HG03139 (cell line): ENCODE results near the gene HUS1B.
"Not testable (repeated sequence)": the region's sequence is repeated elsewhere in the genome, so short reads cannot be mapped to it uniquely, and the experiment has no call there.

ENCODE experiments used
- ATAC-seq: cut with Tn5 transposase; IDR thresholded peaks from one replicate; pipeline ENCODE4 v1.9.1; 2021; ENCODE audit not compliant: unreplicated experiment

HUS1B gene

DNA sequence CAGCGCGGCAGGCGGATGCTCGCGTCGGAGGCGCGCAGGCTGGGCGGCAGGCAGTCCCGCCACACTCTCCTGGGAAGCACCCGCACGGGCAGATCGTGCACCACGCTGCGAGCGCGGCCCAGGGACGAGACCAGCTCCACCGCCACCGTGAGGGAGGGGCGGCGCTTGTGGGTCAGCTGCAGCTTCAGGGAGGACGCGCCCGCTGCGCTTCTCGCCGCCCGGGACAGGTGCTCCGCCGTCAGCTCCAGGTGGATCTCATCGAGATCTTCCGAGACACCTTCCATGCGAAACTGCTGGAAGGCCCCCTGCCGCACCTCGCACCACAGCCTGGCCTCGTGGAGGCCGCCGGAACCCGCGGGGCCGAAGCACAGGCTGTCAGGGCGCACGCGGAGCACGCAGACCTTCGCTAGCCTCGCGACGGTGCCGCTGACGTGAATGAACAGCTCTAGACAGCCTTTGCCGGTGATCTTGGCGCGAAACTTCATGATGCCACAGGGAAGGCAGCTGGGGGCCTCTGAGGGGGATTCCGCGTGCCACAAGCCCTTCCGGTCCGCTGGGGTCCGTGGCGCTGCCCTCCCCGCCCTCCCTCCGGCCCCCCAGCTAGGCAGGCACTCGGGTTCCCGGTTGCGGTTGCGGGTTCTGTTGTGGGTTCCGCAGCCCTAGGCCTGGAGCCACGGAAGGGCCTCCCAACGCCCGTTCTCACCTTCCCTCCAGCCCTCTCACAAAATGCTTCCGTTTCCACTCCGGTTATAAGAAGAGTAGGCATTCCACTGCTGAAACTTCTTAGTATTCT is at the start of gene HUS1B:
Gene HUS1B (minus strand): TSS at position 641 of the 793 bp plus-strand sequence. CDS start 156 bp downstream, at position 485.
- no peak for ATAC-seq

DNA sequence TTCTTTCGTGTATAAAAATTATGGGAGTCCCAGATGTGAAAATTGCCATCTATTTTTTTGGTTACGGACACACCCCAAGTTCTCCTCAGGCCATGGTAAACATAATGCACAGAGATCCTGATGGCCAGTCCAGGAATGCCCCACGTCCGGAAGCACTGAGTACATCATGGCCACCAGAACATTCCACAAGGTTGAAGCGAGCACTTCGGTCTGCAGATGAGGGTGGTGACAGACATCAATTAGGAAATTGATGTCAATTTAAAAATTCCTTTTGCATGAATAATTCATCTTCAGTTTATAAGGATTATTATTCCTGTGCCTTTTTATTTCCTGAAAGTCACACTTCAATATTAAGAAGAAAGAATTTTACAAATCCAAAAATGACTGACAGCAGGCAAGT is 49.2 kb upstream of the HUS1B start:
- no peak for ATAC-seq

DNA sequence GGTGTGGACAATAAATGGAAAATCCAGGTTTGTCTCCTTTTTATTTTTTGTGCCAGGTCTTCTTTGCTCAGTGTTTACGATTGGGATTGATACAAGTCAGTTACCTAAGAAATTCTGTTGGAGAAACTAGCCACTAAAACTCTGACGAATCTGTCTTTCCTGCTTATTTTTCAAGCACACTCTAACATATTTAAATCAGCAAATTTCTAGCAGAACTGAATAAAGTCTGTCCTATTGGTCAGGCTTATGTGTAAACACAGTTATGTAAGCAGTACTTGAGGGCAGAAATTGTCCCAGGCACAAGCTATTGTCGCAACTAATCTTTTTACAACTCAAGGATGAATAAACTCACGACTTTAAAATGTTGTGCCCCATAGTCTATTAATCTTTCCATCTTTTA is 48.1 kb upstream of the HUS1B start:
- no peak for ATAC-seq

DNA sequence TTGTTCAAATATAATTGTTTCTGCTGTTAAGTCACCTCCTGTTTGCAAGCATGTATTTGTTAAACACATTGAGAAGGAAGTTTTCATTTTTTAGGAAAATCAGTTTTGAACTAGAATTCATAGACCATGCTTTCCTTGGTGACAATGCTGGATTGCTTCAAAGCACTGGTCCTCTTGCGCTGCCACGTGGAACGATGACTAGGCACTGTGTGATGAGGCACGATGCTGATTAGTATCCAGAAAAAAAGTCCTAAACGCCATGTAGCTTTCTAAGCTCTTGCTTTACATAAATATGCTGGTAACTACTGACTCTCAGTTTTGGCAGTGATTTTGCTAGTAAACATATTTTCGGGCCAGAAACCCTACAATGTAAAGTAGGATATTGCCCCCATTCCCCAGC is 47.1 kb upstream of the HUS1B start:
- no peak for ATAC-seq

DNA sequence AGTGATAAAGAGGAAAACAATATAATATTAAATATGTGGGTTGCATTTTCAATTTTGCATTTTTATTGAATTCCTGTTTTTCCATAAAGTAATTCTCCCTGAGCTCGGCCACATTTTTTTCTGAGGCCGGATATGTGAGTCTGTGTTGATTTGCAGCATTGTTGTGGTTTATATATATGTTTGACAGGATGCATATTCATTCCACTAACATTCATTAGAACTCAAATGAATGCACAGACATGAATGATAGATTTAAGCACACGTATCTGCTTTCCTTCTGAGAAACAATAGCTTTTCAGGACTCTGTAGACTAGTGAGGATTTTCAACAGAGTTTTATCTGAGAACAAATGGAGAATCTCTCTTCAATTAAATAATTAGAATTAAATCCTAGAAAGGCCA is 46.7 kb upstream of the HUS1B start:
- ATAC-seq: no peak

DNA sequence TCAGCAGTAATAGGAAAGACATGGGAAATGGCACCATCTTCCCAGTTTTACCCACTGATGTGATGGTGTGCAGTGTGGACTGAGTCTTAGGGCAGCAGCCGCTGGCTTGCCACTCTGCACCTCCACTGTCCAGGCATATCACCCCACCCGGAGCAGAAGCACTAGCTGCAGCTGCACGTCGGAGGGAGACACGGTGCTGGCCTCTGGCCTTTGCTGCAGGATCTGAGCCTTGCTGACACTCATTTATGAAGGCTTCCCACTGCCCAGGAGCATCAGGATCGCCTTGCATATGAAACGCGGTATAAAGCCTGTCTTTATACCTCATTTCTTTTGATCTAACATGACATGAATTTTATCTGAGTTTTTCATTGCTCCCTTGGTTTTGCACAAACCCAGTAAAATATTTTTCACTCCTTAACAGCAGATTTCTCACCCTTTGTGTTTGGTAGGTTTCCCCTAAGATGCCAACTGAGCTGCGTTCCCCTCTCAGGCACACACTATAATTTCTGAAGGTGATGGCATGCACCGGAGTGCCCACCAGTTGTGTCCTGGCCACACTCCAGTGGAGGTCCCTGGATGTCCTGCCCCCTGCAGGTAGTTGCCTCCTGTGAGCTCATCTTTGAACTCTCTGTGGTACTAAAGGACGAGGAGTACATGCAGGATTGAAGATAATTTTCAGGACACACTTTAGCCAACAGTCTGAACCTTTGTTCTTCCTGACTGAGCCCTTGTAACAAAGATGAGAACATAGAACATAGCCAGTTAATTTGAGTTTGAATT is 45.0 kb upstream of the HUS1B start:
- ATAC-seq: no peak

DNA sequence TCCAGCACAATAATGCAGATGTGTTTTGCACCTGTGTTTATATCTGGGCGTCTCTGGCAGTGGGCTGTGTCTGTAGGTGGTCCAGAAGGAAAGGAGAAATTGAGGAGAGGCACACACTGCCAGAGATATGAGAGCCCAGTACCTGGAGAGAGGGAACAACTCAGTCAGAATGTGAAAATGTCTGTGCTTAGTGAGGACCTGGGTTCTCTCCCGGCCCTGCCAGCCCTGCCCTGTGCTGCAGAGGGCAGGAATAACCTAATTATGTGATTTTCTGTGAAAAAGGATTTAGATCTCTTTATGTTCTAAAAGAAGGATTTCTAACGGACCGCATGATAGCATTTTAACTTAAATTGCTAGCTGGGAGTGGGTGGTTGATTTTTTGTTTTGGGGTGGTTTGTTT is 44.3 kb upstream of the HUS1B start:
- no peak for ATAC-seq

DNA sequence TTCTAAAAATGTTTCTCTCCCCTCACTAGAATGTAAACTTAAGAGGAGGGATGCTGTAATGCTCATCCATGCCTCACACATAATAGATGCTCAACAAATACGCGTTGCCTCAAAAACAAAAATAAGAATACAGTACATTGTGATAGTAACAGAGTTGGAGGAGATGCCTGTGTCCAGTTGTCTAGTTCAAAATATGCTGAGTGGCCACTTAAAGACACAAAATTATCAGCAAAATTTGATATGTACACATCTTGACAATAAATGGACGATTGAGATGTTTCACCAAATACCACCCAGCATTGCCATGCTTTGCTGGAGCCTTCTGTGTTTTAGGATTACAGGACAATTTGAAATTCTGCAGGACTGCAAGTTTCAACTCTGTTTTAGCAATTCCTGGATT is 43.6 kb upstream of the HUS1B start:
- ATAC-seq: no peak

DNA sequence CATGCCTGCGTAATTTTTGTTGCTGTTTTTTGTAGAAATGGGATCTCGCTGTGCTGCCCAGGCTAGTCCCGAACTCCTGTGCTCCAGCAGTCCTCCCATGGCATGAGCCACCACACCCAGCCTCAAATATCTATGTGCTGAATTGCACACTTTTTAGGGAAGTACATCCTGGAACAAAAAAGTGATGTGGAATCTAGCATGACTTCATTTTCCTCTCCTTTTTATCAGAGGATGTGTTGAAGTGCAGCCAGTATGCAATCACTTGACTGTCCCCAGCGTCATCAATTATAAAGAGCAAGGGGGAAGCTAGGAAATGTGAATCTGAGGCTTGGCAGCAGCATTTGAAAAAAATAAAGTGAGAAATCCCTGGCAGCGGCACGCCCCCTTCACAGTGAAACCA is 42.4 kb upstream of the HUS1B start:
- no peak for ATAC-seq

DNA sequence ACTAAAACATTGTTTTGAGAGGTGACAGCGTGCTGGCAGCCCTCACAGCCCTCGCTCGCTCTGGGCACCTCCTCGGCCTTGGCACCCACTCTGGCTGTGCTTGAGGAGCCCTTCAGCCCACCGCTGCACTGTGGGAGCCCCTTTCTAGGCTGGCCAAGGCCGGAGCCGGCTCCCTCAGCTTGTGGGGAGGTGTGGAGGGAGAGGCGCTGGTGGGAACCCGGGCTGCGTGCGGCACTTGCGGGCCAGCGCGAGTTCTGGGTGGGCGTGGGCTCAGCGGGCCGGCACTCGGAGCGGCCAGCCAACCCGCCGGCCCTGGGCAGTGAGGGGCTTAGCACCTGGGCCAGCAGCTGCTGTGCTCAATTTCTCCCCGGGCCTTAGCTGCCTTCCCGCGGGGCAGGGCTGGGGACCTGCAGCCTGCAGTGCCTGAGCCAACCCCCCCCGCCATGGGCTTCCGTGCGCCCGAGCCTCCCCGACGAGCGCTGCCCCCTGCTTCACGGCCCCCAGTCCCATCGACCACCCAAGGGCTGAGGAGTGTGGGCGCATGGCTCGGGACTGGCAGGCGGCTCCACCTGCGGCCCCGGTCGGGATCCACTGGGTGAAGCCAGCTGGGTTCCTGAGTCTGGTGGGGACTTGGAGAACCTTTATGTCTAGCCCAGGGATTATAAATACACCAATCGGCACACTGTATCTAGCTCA is 37.7 kb upstream of the HUS1B start:
- ATAC-seq: not testable (repeated sequence)

DNA sequence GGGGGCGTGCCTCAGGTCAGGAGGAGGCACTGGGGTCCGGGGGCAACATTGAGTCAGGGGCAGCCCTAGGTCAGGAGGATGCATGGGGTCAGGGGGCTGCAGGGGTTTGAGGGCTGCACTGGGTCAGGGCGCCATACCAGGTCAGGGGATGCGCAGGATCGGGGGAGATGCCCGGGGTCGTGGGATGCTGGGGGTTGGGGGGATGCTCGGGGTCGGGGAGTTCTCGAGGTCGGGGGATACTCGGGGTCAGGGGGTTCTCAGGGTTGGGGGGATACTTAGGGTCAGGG is 36.8 kb upstream of the HUS1B start:
- ATAC-seq: no peak

DNA sequence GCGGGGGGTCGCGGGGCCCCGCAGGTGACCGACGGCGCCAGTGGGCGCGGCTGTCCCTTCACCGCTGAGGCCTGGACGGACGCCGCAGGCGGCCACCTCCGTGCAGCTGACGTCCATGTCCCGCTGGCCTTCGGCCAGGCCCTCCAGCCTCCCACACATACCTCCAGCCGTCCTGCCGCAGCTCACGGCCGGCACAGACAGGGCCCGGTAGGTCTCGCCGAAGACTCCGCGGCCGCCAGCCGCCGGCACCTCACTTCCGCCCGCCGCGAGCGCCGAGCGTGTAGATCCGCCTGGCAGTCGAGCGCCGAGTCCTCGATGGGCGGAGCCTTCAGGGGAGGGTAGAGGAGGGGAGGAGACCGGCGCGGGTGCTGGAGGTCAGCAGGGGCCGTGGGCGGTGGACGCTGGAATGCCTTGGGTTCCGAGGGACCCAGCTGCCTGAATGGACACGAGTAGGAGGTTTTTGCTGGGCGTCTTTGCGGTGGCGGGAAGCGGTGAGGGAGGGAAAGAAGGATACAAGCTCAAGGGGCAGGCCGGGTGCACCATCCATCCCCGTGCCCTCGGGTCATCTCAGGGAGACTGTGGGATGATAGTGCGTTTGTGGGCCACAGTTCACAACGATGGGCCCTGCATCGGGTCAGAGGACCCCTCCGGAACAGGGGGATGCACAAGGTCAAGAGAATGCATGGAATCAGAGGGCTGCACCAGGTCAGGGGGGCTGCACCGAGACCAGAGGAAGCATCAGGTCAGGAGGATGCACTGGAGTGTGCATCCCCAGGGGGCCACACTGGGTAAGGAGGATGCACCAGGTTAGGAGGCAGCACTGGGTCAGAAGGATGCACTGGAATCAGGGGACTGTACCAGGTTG is 36.2 kb upstream of the HUS1B start, which contains the start of gene EXOC2:
Gene EXOC2 (minus strand): TSS at position 282 of the 865 bp plus-strand sequence. CDS start 55,321 bp downstream, outside the sequence.
- peak; percentile 85 for ATAC-seq

DNA sequence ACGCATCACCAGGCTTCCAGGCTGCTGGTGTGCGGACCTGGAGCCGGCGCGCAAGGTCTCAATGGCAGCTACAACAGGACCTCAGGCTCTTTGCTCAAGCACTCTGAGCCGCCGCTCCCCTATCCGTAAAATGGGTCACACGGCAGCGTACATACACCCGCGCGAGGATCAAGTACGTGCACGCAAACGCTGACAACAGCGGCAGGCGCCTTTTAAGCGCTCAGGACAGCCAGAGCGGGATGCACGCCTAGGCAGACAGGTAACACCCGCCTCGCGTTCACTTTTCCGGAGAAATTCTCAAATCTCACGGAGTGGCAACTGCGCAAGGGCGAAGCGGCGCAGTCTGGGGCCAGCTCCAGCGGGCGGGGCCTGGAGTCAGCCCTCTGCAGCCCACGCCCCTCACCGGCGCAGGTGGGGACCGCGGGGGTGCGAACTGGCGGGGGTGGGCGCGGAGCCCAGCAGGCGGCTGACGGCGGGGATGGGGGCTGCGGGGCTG is 35.5 kb upstream of the HUS1B start:
- ATAC-seq: peak; percentile 60

DNA sequence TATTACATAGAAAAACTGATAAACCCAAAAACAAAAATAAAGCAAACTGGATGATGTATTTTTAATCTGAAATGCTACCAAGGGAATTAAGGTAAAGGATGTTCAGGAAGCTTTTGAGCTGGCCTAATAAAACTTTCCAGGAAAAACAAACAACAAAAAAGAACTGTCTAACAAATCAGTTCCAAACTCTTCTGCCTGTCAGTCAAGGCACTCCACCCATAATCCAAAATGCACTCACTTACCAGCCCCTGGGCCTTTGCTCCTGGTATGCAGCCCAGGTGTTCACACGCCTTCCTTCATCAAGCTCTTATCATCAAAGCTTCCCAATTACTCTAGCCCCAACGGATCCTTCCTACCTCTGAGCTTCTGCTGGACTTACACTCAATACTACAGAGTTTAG is 32.3 kb upstream of the HUS1B start:
- ATAC-seq: no peak

DNA sequence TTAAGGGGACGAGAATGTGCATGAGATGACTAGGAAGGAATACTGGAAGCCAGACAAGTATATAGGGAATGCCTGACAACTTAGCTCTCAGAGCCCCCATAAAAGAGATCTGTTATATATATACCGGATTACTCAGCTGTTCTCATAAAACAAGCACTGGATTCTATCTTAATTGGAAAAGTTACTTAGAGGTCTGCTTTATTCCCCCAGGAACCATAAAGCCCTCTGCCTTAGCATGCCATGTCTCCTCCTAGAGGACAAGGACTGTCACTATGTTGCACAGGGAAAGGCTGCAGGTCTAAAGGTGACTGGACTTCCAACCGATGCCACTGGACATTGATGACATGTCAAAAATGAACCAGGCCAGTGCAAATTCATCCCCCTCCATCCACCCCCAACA is 29.6 kb upstream of the HUS1B start:
- no peak for ATAC-seq

DNA sequence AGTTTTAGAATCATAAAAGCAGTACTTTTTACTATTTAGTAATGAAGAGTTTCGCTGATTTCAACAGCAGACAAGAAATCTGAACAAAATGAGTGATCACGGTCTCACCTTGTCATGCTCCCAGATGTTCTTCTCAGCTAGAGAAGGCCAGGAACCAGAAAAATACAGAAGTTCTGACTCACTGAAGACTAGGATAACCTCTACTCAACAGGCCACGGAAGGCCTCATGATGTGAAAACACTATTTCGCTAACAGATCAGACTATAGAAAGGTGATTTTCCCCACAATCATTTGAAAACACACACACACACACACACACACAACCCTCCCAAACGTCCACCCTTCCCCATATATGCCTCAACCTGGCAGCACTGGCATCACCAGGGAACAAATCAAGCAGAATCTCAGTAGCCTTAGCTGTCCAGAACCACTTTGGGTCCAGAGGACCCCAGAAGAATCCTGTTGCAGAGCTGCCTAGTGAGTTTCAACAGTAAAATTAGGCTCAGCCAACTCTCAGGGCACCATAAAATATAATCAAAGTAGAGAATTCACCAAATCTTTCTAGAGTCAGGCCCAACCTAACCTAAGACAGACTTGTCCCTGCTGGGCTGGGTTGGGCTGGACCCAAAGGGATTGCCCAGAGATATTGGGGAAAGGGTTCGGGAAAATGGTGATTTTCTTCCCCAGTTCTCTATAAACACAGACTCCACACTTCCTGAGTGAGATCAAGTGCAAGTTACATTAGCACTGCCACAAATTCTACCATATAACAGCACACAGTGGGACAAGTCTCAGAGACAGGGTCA is 28.1 kb upstream of the HUS1B start:
- ATAC-seq: peak; percentile 65

DNA sequence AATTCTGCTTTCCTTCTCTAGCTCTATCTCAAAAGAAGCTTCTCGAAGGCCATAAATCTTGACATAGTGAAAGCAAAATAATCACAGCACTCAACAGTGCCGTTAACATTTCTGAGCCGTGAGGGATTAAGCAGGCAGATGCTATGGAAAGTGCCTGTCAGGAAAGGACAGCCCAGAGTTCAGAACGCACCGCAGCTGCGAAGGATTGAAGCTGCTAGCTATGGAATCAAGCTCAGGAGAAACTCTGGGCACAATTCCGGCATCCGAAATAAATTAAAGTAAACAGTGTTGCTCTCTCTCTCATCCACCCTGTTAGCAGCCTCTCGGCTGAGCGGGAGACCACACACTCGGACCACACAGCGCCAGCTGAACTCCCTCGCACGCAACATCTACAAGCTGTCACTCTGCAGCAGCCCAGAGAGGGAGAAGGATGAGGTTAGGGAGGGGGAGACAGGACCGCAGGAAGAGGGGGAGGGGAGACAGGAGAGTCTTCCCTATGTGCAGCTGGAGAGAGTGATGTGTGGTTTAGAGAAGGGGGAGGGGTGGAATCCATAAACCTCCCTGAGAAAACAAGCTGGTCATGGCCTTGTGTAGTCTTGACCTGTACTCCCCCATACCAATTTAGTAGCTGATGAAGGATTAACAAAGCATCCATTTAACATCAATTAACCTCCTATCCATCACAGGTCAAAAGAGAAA is 27.0 kb upstream of the HUS1B start:
- ATAC-seq: no peak

DNA sequence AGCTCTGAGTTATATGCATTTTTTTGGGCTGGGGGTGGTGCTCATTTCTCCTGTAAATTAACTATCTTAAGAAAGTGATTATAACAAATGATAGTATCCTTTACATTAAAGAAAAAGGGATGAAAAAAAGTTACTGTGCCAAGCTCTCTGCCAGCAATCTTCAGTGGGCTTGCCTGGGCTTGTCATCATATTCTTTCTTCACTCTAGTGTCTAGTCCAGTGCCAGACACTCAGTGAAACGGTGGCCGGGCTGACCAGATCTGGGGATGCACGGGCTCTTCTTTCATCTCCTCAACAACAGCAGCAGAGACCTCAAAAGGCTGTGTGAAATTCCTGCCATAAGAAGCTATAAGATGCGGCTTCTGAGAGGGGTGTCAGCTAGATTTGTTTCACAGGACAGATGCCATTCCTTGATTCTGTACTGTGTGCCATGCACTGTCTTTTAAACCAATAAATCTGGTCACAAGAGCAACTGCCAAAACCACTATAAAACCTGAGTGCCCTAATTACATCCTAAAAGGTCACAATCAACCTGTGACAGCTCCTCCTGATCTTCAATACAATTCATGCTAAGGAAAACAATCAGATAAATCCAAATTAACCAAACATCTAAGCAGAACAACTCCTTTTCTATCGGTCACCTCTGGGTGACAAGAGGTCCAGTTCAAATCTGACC is 23.9 kb upstream of the HUS1B start:
- no peak for ATAC-seq

DNA sequence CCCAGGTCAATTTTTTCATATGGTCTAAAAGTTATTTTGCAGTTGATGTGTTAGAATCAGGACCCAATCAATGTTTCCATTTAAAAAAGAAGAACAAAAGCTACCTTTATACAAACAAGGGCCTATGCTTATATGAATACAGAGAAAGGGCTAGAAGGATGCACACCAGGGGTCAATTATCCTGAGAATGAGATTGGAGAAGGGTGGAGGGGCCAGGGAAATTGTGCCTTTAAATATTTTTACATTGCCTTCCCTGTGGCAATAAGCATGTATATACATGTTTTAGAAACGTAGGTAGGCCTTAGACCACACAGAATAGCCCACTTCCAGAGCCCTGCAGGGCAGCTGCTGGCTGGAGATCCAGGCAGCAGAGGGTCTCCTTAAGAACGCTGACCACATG is 23.4 kb upstream of the HUS1B start:
- ATAC-seq: no peak
